ENCODE measurements around the gene VPS41.
"Not testable (repeated sequence)": the region's sequence is repeated elsewhere in the genome, so short reads cannot be mapped to it uniquely, and the experiment has no call there.

VPS41 gene

DNA sequence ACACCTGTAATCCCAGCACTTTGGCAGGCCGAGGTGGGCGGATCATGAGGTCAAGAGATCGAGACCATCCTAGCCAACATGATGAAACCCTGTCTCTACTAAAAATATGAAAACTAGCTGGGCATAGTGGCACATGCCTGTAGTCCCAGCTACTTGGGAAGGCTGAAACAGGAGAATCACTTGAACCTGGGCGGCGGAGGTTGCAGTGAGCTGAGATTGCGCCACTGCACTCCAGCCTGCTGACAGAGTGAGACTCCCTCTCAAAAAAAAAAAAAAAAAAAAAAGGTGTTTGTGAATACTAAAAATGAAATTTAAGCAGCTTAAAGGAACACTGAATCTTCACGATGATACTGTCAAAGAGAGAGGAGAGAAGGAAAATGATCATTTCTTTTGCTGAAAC lies 54.0 kb downstream of the VPS41 start:
- DNase-seq: not testable (repeated sequence)

DNA sequence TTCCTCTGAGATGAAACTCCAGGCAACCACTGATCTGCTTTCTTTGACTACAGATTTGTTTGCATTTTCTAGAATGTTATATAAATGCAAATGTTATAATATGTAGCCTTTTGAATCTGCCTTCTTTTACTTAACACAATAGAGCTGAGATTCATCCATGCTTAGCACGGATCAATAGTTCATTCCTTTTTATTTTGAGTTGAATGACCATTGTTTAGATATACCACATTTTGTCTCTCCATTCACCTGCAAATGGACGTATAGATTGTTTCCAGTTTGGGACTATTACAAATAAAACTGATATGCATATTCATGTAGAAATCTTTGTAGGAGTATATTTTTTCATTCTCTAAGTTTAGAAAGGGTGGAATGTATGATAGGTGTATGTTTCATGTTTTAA lies 57.7 kb downstream of the VPS41 start:
- no peak for DNase-seq

DNA sequence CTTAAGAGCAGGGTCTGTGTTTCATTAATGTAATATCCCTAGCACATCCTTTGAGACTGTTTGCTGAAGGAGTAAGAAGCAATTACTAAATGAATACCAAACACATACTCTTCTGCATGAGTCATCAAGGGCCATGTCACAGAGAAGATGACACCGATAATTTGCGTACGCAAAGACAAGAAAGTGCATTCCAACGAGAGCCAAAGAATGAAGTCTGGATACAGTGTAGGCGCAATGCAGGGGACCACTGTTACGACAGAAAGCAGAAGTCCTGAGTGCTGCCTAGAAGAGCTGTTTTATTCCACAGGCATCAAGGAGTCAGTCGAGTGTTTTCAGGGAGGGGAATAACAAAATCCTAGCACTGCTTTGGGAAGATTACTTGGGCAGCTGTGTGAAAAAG lies 62.7 kb downstream of the VPS41 start:
- DNase-seq: no peak

DNA sequence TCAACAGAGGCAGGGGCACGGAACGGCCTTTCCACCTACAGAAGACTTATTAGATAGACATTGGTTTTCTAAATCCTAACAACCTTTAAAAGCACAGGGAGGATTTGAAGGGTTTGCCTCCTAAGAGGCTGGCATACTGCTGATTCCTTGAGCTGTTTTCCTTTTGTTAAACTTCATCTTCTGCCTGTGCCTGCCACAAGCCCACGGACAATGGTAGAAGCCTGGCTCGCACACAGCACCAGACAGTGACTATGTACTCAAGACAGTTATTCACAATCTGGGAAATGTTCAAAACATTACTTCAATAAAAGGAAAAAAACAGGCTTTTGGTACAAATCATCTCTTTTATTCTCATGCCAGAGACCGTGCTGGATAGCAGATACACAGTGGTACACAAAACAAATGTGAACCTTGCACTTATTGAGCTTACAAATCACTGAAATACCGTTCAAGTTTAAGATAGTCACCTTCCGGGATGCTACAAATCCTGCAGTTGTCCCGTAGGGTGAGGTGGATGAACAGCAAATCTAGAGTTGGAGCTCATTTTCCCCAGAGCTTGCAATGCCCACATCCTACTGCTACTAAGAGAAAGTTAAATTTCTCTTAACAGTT lies 63.9 kb downstream of the VPS41 start:
- DNase-seq: no peak

DNA sequence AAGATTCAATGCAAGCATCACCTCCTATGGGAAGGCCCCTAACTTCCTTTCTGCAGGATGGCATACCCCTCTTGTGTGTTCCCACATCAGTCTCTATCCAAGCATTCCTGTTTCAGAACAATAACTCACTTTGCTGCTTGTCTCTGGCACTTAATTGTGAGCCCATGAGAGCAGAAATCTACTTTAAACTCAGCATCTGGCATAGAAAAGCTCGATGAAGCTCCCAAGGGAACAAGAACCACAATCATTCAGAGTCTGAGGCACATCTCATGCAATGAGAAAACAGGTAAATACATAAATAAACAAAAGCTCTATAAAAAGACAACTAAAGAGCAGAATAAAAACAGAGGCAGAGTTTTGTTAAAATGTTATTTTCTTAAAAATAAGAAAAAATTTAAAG lies 66.2 kb downstream of the VPS41 start:
- no peak for DNase-seq

DNA sequence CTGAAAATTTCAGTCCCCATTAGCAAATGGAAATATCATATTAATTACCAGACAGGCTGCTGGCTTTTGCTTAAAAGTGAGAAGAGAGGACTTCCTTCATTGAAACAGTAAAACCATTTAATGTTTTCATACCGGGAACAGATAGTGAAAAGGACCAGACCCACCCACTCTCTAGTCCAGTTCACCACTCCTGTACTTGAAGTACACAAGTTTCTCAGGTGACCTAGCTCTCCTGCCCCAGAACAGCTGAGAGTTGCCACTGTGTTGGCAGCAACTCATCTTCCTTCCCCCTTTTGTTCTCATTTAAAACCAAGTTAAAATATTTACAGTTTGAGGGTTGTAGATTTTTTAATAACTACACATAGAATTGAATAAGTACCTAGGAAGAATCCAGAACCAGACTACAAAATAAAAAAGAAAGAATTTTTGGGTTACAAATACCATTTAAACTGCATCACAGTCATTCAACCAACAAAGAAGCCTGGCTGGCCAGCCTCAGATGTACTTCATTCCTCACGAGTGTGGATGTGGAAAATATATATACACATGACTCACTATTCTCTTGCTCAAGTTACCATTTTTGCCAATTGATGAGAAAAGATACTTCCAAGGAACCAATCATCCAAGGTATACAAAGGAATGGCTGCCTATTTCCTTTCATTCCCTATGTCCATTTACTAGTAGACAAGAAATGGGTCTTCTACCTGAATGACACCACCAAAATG lies 68.1 kb downstream of the VPS41 start:
- DNase-seq: peak in 3 of 4 experiments; percentile 6 to 10 (median 9)

DNA sequence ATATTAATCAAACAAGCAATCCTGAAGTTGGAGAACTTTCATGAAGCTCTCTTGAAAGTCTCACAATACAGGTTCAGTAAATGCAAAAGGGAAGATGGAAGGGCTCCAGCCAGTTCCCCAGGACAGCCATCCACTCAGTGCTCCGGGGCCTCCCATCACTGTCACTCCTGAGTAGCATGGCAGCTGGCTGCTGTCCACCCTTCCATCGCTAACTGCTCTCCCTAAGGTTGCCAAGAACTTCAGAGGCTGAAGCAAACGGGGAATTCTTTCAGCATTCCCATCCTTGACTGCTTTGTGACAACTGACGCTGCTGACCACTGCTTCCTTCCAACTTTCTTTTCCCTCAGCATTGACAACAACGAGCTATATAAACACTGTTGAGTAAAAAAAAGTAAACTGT lies 69.1 kb downstream of the VPS41 start:
- no peak for DNase-seq

DNA sequence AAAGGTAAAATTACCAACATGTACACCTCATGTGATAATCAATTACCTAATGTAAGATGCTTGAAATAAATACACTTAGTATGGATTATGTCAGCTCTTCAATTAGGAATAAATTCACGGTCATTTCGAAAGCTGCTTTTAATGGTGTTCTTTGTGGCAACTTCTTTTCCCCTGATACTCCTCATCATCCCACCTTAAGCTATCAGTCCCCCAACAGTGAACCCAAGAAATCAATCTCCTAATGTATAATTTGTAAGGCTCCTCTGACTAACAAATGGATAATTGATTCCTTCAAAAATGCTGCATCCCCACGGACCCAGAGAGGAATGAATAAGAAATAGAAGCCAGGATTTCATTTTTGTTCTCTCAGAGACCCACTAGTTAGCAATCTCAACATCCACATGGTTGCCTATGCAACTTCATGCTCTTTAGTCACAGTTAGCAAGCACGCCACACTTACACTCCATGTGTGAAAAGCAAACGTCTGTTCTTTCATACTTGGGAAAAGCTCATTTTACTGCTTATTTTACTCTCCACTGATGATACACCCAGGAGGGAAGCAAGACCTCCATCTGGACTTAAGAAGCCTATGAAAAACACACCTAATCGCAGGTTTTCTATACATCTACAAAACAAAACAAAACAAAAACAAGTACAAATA lies 70.1 kb downstream of the VPS41 start:
- no peak for DNase-seq

DNA sequence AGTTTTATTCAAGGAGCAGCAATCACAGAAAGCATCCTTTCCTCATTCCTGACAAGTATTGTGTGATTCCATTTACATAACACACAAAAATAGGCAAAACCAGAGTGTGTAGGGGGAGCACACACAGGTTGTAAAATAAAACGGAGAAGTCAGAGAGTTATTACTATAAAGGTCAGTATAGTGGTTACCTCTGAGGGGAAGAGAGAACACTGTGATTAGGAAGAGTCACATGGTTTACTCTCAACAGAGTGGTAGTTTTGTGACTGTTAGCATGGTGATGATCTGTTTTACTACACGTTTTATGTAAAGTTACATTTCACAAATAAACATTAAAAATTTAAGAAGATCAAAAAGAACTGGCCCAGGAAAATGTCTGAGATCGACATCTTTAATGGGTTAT lies 74.6 kb downstream of the VPS41 start:
- no peak for DNase-seq

DNA sequence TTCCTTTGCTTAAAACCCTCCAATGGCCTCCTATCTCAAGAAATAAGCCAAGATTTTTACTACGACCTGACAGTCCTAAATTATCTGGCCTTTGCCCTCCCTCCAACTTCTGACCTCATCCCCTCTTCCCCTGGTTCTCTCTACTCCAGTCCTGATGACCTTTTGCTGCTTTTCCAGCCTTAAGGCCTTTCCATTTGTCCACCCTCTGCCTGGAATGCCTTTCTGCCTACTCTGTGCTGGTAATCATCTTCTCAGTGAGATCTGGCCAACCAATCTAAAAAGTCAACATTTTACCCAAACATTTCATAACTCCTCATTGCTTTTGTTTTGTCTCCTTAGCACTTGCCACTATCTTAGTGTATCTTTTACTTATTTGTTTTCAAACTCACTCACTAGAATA lies 75.7 kb downstream of the VPS41 start:
- no peak for DNase-seq

DNA sequence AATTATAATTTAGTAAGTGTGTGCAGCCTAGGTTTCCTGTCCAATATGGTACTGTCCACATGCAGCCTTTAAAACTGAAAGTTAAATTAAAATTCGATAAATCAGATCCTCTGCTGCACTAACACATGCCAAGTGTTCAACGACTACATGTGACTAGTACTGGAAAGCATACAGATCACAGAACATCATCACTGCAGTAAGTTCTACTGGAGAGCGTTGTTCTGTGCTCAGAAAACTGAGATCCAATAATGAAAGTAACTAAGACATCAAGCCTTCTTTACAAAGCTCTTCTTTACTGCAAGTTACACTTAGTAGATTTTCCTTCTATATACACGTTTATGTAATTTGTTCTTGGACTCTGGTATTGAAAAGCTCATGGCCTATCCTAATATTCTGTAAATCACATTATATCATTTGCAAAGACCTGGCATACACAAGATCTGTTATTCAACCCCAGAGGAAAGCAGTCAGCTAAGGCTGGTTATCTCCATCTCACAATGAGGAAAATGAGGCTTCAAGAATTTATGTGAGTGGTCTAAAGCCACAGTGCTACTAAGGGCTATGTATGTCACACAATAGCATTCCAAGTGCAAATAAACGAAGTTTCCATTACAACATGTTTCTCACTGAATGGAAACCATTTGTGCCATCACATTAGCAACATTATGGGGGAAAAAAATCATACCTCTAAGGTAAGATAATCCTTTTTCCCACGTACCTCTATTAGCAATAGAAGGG lies 77.6 kb downstream of the VPS41 start:
- no peak for DNase-seq

DNA sequence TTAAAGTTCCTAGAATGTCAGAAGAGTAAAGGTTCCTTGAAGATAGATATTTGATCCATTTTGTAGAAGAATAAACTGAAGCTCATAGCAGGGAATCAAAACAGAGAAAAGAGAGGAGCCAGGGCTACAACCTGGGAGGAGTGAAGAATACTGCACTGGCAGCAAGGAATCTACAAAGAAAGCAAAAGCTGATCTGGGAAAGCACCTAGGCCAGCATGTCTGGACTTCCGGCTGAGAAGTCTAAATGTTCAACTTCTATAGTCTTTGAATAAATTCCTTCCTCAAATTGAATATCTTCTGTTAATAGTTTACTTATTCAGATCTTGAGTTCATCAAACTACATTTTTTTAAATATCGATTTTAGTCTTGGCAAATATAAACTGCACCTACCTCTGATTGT lies 78.2 kb downstream of the VPS41 start:
- DNase-seq: no peak

DNA sequence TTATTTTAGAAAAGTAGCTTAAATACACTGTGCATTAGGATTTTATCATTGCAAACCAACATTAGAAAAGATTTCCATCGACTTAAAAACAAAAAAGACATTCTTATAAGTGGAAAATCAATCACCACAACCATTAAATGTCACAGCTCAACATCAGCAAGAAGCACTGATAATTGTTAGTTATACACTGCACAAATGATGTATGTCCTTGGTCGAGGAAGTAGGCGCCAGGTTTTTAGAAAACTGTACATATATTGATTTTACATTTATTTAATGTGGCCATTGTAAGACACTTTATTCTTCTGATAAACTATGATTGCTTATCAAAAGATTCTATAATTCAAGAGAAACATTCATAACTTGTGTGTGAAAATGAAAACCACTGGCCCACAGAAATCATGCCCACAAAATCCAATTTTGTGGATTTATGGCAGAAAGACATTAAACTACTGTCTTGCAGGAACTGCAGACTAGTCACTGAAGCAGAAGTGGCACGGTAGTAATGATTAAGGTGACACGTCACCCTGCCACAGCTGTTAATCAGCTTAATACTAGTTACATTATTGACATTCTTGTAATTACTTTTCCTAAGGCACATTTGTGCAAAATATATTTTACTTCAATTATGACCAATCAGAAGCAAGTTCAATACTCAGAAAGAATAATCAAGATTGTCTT lies 79.4 kb downstream of the VPS41 start:
- no peak for DNase-seq

DNA sequence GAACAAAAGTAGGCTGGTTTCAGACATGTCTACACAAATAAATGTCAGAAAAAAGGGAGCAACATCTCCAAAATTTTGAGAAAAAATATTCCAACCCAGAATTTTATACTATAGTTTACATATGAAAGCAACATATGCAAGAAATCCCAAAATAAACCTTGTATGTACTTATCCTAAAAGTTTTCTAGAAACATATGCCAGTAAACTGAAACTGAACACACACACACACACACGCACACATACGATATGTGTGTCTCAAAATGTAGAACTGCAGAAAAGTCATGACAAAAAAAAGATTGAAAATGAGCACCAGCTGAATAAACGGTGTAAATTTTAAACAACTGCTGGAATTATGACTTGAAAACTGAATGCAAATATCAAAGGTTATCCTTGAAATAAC lies 81.0 kb downstream of the VPS41 start:
- DNase-seq: no peak

DNA sequence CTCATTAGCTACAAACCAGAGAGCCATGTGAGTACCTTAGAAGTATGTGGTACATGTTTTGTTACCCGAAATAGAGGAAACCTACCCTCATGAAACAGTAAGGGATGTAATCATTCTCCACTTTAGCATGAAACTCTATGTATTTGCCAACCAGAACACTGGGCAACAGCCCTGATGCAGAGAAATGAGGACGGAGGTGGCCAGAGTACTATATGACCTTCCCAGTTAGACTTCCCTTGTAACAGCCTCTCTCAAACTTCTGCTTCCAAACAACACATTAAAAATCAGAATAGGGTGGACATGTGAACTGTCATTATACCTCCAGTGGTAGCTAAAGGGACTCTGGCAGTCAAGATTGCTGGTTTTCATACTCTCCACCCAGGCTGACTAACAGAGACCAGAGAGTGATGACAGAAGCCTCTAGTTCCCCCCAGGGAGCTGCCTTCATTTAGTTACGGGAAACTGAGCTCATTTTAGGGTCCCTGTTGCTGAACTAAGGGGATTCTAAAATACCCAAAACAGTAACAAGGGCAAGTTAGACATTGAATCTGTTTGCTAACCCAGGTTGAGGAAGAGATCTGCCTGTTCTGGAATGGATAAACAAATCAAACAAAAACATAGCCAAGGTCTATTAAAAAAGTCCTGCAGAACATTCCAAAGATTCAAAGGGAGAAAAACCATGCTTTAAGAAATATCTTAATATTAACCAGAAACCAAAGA lies 83.1 kb downstream of the VPS41 start:
- peak in 1 of 4 experiments; percentile 5 for DNase-seq

DNA sequence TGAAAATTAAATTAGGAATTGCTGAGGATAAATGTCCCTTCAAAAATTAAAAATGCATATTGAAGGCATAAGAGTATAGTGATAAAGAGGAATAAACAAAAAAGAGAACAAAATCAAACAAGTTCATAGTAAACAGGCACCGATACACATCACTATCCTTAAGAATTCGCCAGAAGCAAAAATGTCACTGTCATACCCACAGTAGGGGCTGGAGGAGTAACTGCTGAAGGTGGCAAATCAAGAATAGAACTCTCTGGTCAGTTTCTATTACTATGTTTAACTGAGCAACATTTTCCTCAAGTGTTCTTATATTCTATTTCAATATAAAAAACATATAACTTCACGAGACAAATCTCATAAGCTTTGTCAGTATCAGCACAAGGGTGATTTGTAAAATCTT lies 84.0 kb downstream of the VPS41 start:
- no peak for DNase-seq

DNA sequence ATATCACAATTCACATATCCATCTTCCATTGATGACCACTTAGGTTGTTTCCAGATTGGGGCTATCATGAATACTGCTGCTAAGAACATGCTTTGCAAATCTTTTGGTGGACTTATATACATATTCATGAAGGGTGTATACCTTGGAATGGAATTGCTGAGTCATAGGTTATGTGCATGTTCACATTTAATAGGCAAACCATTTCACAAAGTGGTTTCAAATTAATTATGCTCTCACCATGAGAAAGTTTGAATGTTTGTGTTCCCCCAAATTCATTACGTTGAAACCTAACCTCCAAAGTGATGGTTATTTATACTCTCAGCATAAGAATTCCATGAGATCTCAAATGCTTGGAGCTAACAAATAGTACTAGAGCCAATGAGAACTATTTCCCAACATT lies 86.4 kb downstream of the VPS41 start:
- DNase-seq: no peak

DNA sequence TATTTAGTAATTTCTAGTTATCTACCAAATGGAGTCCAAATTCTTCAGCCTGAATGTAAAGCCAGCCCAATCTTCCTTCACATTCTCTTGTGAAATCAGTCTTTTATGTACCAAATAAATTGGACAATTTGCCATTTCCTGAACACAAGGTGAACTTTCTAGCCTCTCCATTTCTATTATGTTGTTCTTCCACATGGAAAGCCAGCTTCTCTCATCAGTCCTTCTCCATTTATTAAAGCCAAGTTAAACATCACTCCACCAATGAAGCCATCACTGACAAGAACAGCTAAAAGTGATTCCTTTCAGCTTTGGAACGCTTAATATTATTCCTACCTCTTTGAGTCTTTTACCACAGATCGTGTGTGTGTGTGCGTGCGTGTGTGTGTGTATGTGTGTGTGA lies 88.4 kb downstream of the VPS41 start:
- DNase-seq: no peak

DNA sequence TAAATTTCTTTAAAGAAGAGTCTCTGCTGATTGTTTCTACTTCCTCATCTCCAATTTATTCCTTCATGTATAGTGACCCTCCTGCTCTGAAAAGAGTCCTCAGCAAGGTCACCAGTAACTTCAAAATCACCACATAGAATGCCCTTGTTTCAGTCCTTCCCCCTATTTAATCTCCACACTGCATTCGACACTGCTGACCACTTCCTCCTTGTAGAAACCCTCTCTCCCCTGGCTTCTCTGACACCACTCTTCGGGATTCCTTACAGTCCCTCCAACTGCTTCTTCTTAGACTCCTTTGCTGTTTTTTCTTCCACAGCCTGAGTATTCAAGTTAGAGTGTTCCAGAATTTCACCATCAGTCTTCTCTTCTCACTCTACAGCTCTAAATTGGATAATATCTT lies 89.5 kb downstream of the VPS41 start:
- DNase-seq: peak; percentile 9 to 39 (median 23)

DNA sequence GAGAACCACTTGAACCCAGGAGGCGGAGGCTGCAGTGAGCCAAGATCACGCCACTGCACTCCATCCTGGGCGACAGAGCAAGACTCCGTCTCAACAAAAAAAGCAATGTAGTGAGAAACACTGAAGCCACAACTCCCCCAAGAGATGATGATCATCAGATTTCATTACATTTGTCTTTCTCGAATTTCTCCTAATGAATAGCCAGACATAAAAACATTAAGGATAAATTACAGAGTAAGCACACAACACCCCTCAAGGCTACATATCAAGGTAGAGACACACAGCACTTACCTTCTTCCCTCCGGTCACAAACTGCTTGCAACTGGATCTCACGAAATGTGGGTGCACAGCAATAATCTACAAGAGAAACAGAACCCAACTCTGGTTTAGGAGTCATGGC lies 91.5 kb downstream of the VPS41 start:
- DNase-seq: no peak

DNA sequence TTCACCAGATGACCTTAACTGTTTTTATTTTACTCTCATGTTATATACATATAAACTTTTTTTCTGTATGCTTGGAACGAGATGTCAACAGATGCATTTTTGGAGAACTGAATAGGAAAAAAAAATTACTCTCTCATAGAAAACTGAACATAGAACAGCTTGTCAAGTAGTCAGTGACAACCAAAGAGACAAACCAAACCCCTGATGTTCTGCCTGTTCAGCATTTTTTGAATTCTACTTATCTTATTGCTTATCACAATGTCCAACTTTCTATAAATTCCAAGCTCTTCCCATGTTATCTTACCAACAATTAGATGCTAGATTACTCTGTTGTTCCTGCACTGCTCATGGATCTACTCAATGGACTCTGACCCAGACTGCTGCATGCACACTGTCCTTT lies 95.2 kb downstream of the VPS41 start:
- no peak for DNase-seq

DNA sequence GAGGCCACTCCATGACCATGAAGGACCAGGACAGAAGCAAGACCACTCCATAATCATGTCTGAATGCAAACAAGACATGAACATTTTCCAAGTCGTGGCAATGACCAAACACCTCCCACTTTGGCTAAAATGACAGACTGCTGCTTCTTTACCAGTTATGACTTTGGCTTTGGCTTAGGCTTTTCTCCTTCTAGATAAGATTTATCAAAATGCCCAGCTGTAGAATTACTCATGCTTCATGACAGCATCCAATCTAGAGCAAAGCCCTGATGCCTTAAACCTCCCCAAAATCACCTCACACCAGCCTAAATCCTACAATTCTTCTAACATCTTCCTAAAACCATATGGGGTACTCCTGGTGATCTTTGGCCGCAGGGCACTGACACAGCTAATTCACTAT lies 102.1 kb downstream of the VPS41 start:
- DNase-seq: no peak
